SIG-M5 treated with dmso at 0.1 percent for 504 hours (cell line): Measurements from ENCODE around the gene FNIP2.

Experiments used
- DNase-seq: peaks from one replicate; lab custom pipeline; 2025; ENCODE audit not compliant: unreplicated experiment; lab: John Stamatoyannopoulos, UW

FNIP2 gene

GRCh38 chr4:158835226-158836001 lies 66.6 kb downstream of the FNIP2 start:
- no peak for DNase-seq

- DNase-seq: no peak
Observed at GRCh38 chr4:158836002-158836369, 67.2 kb downstream of the FNIP2 start.

- DNase-seq: no peak
Observed at GRCh38 chr4:158836828-158837449, 68.1 kb downstream of the FNIP2 start.

GRCh38 chr4:158837527-158838141 lies 68.8 kb downstream of the FNIP2 start:
- DNase-seq: no peak

- DNase-seq: no peak
Observed at GRCh38 chr4:158840131-158840530, 71.3 kb downstream of the FNIP2 start.

GRCh38 chr4:158841540-158841939 lies 72.7 kb downstream of the FNIP2 start:
- no peak for DNase-seq

- DNase-seq: no peak
Observed at GRCh38 chr4:158845311-158846041, 76.7 kb downstream of the FNIP2 start.

GRCh38 chr4:158847535-158847934 lies 78.7 kb downstream of the FNIP2 start:
- DNase-seq: no peak

GRCh38 chr4:158849681-158850080 lies 80.9 kb downstream of the FNIP2 start:
- DNase-seq: no peak

GRCh38 chr4:158850371-158850770 lies 81.5 kb downstream of the FNIP2 start:
- DNase-seq: no peak

GRCh38 chr4:158850800-158851644 lies 82.2 kb downstream of the FNIP2 start:
- DNase-seq: peak; percentile 8

- no peak for DNase-seq
Observed at GRCh38 chr4:158854236-158854635, 85.4 kb downstream of the FNIP2 start.

- peak; percentile 63 for DNase-seq
Observed at GRCh38 chr4:158856852-158857251, 88.0 kb downstream of the FNIP2 start.

- DNase-seq: peak; percentile 41
Observed at GRCh38 chr4:158857951-158858350, 89.1 kb downstream of the FNIP2 start.

GRCh38 chr4:158858410-158859199 lies 89.8 kb downstream of the FNIP2 start:
- DNase-seq: no peak

- DNase-seq: no peak
Observed at GRCh38 chr4:158859661-158860060, 90.8 kb downstream of the FNIP2 start.

GRCh38 chr4:158860856-158861255 lies 92.0 kb downstream of the FNIP2 start:
- DNase-seq: no peak

GRCh38 chr4:158861281-158861680 lies 92.5 kb downstream of the FNIP2 start:
- no peak for DNase-seq

- DNase-seq: peak; percentile 1
Observed at GRCh38 chr4:158861766-158862165, 92.9 kb downstream of the FNIP2 start.

- DNase-seq: no peak
Observed at GRCh38 chr4:158863296-158863695, 94.5 kb downstream of the FNIP2 start.
